Stimulated activated CD4-positive, alpha-beta T cell treated with anti-CD3 and anti-CD28 coated beads, TNF-alpha, amount 100 ng/mL, for 48 hours (primary cell): ENCODE results near the gene DOCK6.

Experiments
- DNase-seq, 3 donors: peaks; one replicate each; pipeline ENCODE4 v3.0.0-alpha.2; 2020; ENCODE audit warnings: low read depth in 3 of 3

DOCK6 gene

GRCh38 chr19:11247391-11247790 lies 14.9 kb downstream of the DOCK6 start:
- DNase-seq: no peak

- no peak for DNase-seq
These were observed 15.4 kb downstream of the DOCK6 start for GRCh38 chr19:11246941-11247340.

GRCh38 chr19:11244846-11245589 lies 17.3 kb downstream of the DOCK6 start:
- DNase-seq: no peak

GRCh38 chr19:11243798-11244169 lies 18.5 kb downstream of the DOCK6 start:
- DNase-seq: no peak

GRCh38 chr19:11242864-11243797 lies 19.2 kb downstream of the DOCK6 start:
- peak; percentile 75 to 94 (median 84) for DNase-seq

- no peak for DNase-seq
These were observed 20.3 kb downstream of the DOCK6 start for GRCh38 chr19:11242025-11242424.

GRCh38 chr19:11240008-11240444 lies 22.3 kb downstream of the DOCK6 start:
- DNase-seq: no peak

- no peak for DNase-seq
These were observed 22.8 kb downstream of the DOCK6 start, which contains the start of gene ANGPTL8 for GRCh38 chr19:11239377-11240000. TSS of gene ANGPTL8 (plus strand) at chr19:11239619. CDS start at chr19:11239638, 19 bp downstream.

- DNase-seq: no peak
These were observed 23.4 kb downstream of the DOCK6 start for GRCh38 chr19:11238781-11239376.

GRCh38 chr19:11238041-11238440 lies 24.3 kb downstream of the DOCK6 start:
- no peak for DNase-seq

- DNase-seq: no peak
These were observed 25.0 kb downstream of the DOCK6 start for GRCh38 chr19:11237321-11237720.

- DNase-seq: no peak
These were observed 25.7 kb downstream of the DOCK6 start for GRCh38 chr19:11236324-11237301.

- DNase-seq: no peak
These were observed 27.7 kb downstream of the DOCK6 start for GRCh38 chr19:11234486-11235075.

- no peak for DNase-seq
These were observed 29.3 kb downstream of the DOCK6 start for GRCh38 chr19:11233073-11233472.

GRCh38 chr19:11232555-11232954 lies 29.8 kb downstream of the DOCK6 start:
- no peak for DNase-seq

GRCh38 chr19:11230621-11231386 lies 31.5 kb downstream of the DOCK6 start:
- DNase-seq: no peak

GRCh38 chr19:11227195-11227886 lies 35.0 kb downstream of the DOCK6 start:
- peak in 1 of 3 donors; percentile 11 for DNase-seq

GRCh38 chr19:11226716-11227166 lies 35.6 kb downstream of the DOCK6 start:
- no peak for DNase-seq

GRCh38 chr19:11225815-11226214 lies 36.5 kb downstream of the DOCK6 start:
- no peak for DNase-seq
